ENCODE measurements around the gene AVL9.
"Not testable (repeated sequence)": the region's sequence is repeated elsewhere in the genome, so short reads cannot be mapped to it uniquely, and the experiment has no call there.

The AVL9 gene

GRCh38 chr7:32579776-32580175 is 84.5 kb downstream of the AVL9 start:
- Mint-ChIP-seq H3K27me3 (ENCODE audit: low read depth) (no peaks in the 10 kb centered on the region), H3K27ac (no peak overlapping the region), H3K9me3 (no peaks in the 10 kb centered on the region), H3K36me3 (ENCODE audit: low read depth) (peaks cover 39% of the 10 kb centered on the region), H3K4me1 (ENCODE audit: low read depth) (no peaks in the 10 kb centered on the region), H3K4me3 (no peak overlapping the region)

GRCh38 chr7:32580646-32581045 is 85.4 kb downstream of the AVL9 start:
- Mint-ChIP-seq H3K27me3 (ENCODE audit: low read depth) (no peaks in the 10 kb centered on the region), H3K27ac (no peak overlapping the region), H3K36me3 (ENCODE audit: low read depth) (peaks cover 44% of the 10 kb centered on the region), H3K4me1 (ENCODE audit: low read depth) (no peaks in the 10 kb centered on the region), H3K9me3 (no peaks in the 10 kb centered on the region), H3K4me3 (no peak overlapping the region)

GRCh38 chr7:32582036-32582435 is 86.7 kb downstream of the AVL9 start:
- Mint-ChIP-seq H3K4me1 (ENCODE audit: low read depth) (peaks cover 2% of the 10 kb centered on the region), H3K9me3 (no peaks in the 10 kb centered on the region), H3K4me3 (no peak overlapping the region), H3K27ac (no peak overlapping the region), H3K27me3 (ENCODE audit: low read depth) (no peaks in the 10 kb centered on the region), H3K36me3 (ENCODE audit: low read depth) (peaks cover 43% of the 10 kb centered on the region)

- no peak overlapping the region for H3K27ac Mint-ChIP-seq
- H3K36me3 Mint-ChIP-seq (ENCODE audit: low read depth): peaks cover 38% of the 10 kb centered on the region
These were observed 88.5 kb downstream of the AVL9 start for GRCh38 chr7:32583791-32584190.

GRCh38 chr7:32586291-32587221 is 91.3 kb downstream of the AVL9 start:
- no peak overlapping the region for H3K4me3 Mint-ChIP-seq
- no peaks in the 10 kb centered on the region for H3K27me3 Mint-ChIP-seq (ENCODE audit: low read depth)
- no peak overlapping the region for H3K27ac Mint-ChIP-seq
- H3K4me1 Mint-ChIP-seq (ENCODE audit: low read depth): peaks cover 13% of the 10 kb centered on the region
- H3K9me3 Mint-ChIP-seq: no peaks in the 10 kb centered on the region
- H3K36me3 Mint-ChIP-seq (ENCODE audit: low read depth): peaks cover 28% of the 10 kb centered on the region

More at GRCh38 chr7:32583791-32584190, 88.5 kb downstream of the AVL9 start:
- H3K4me1 Mint-ChIP-seq (ENCODE audit: low read depth): peaks cover 11% of the 10 kb centered on the region
- no peaks in the 10 kb centered on the region for H3K27me3 Mint-ChIP-seq (ENCODE audit: low read depth)
- no peaks in the 10 kb centered on the region for H3K9me3 Mint-ChIP-seq
- no peak overlapping the region for H3K4me3 Mint-ChIP-seq

GRCh38 chr7:32587411-32587948 is 92.2 kb downstream of the AVL9 start:
- no peaks in the 10 kb centered on the region for H3K27me3 Mint-ChIP-seq (ENCODE audit: low read depth)
- peaks cover 13% of the 10 kb centered on the region for H3K4me1 Mint-ChIP-seq (ENCODE audit: low read depth)
- peaks cover 25% of the 10 kb centered on the region for H3K36me3 Mint-ChIP-seq (ENCODE audit: low read depth)
- no peak overlapping the region for H3K27ac Mint-ChIP-seq
- H3K4me3 Mint-ChIP-seq: no peak overlapping the region
- H3K9me3 Mint-ChIP-seq: no peaks in the 10 kb centered on the region

- H3K27me3 Mint-ChIP-seq (ENCODE audit: low read depth): no peaks in the 10 kb centered on the region
- H3K4me3 Mint-ChIP-seq: no peak overlapping the region
- H3K36me3 Mint-ChIP-seq (ENCODE audit: low read depth): peaks cover 18% of the 10 kb centered on the region
- peaks cover 13% of the 10 kb centered on the region for H3K4me1 Mint-ChIP-seq (ENCODE audit: low read depth)
- H3K27ac Mint-ChIP-seq: peak overlapping the region; percentile 59
- no peaks in the 10 kb centered on the region for H3K9me3 Mint-ChIP-seq
These were observed 93.4 kb downstream of the AVL9 start for GRCh38 chr7:32588657-32589056.

GRCh38 chr7:32591938-32592337 is 96.6 kb downstream of the AVL9 start:
- H3K27me3 Mint-ChIP-seq (ENCODE audit: low read depth): no peaks in the 10 kb centered on the region
- H3K4me1 Mint-ChIP-seq (ENCODE audit: low read depth): peaks cover 11% of the 10 kb centered on the region
- H3K27ac Mint-ChIP-seq: no peak overlapping the region
- H3K9me3 Mint-ChIP-seq: no peaks in the 10 kb centered on the region
- H3K4me3 Mint-ChIP-seq: no peak overlapping the region
- peaks cover 3% of the 10 kb centered on the region for H3K36me3 Mint-ChIP-seq (ENCODE audit: low read depth)

- H3K4me1 Mint-ChIP-seq (ENCODE audit: low read depth): peaks cover 10% of the 10 kb centered on the region
- no peaks in the 10 kb centered on the region for H3K9me3 Mint-ChIP-seq
- no peak overlapping the region for H3K27ac Mint-ChIP-seq
- no peaks in the 10 kb centered on the region for H3K27me3 Mint-ChIP-seq (ENCODE audit: low read depth)
- H3K4me3 Mint-ChIP-seq: no peak overlapping the region
- peaks cover 2% of the 10 kb centered on the region for H3K36me3 Mint-ChIP-seq (ENCODE audit: low read depth)
These were observed 97.4 kb downstream of the AVL9 start for GRCh38 chr7:32592701-32593100.

GRCh38 chr7:32594965-32595490 is 99.7 kb downstream of the AVL9 start:
- no peak overlapping the region for H3K27ac Mint-ChIP-seq
- H3K4me1 Mint-ChIP-seq (ENCODE audit: low read depth): no peaks in the 10 kb centered on the region
- peaks cover 13% of the 10 kb centered on the region for H3K27me3 Mint-ChIP-seq (ENCODE audit: low read depth)
- H3K9me3 Mint-ChIP-seq: peaks cover 3% of the 10 kb centered on the region
- H3K4me3 Mint-ChIP-seq: no peak overlapping the region
- H3K36me3 Mint-ChIP-seq (ENCODE audit: low read depth): peaks cover under 1% of the 10 kb centered on the region

- Mint-ChIP-seq H3K9me3 (peaks cover 11% of the 10 kb centered on the region), H3K27me3 (ENCODE audit: low read depth) (peaks cover 13% of the 10 kb centered on the region)
- H3K27ac Mint-ChIP-seq; H3K4me1 Mint-ChIP-seq (ENCODE audit: low read depth); H3K36me3 Mint-ChIP-seq (ENCODE audit: low read depth); H3K4me3 Mint-ChIP-seq: not testable (repeated sequence)
These were observed 105.9 kb downstream of the AVL9 start for GRCh38 chr7:32601196-32601595.

GRCh38 chr7:32602470-32602869 is 107.2 kb downstream of the AVL9 start:
- H3K36me3 Mint-ChIP-seq (ENCODE audit: low read depth): no peaks in the 10 kb centered on the region
- peaks cover 11% of the 10 kb centered on the region for H3K9me3 Mint-ChIP-seq
- no peaks in the 10 kb centered on the region for H3K4me1 Mint-ChIP-seq (ENCODE audit: low read depth)
- H3K27ac Mint-ChIP-seq: no peak overlapping the region
- peaks cover 13% of the 10 kb centered on the region for H3K27me3 Mint-ChIP-seq (ENCODE audit: low read depth)
- no peak overlapping the region for H3K4me3 Mint-ChIP-seq

GRCh38 chr7:32603492-32603891 is 108.2 kb downstream of the AVL9 start:
- not testable (repeated sequence) for H3K4me3 Mint-ChIP-seq; H3K27ac Mint-ChIP-seq; H3K9me3 Mint-ChIP-seq; H3K4me1 Mint-ChIP-seq (ENCODE audit: low read depth); H3K27me3 Mint-ChIP-seq (ENCODE audit: low read depth); H3K36me3 Mint-ChIP-seq (ENCODE audit: low read depth)

GRCh38 chr7:32604047-32604446 is 108.8 kb downstream of the AVL9 start:
- H3K27ac Mint-ChIP-seq; H3K4me3 Mint-ChIP-seq; H3K36me3 Mint-ChIP-seq (ENCODE audit: low read depth); H3K9me3 Mint-ChIP-seq; H3K27me3 Mint-ChIP-seq (ENCODE audit: low read depth); H3K4me1 Mint-ChIP-seq (ENCODE audit: low read depth): not testable (repeated sequence)

GRCh38 chr7:32605032-32605431 is 109.7 kb downstream of the AVL9 start:
- Mint-ChIP-seq H3K4me1 (ENCODE audit: low read depth) (no peaks in the 10 kb centered on the region), H3K9me3 (peaks cover 8% of the 10 kb centered on the region)

More at GRCh38 chr7:32605032-32605431, 109.7 kb downstream of the AVL9 start:
- H3K27ac Mint-ChIP-seq: no peak overlapping the region
- H3K27me3 Mint-ChIP-seq (ENCODE audit: low read depth): no peaks in the 10 kb centered on the region
- no peak overlapping the region for H3K4me3 Mint-ChIP-seq
- no peaks in the 10 kb centered on the region for H3K36me3 Mint-ChIP-seq (ENCODE audit: low read depth)
